Activated CD8-positive, alpha-beta memory T cell treated with anti-CD3 and anti-CD28 coated beads, Interleukin-2, amount 50 U/mL, for 1 hour (primary cell): ENCODE measurements around the gene ELP5.

Source experiments
- DNase-seq: peaks from one replicate; pipeline ENCODE4 v3.0.0-alpha.2; 2020; ENCODE audit errors: extremely low read depth

Gene ELP5

DNA sequence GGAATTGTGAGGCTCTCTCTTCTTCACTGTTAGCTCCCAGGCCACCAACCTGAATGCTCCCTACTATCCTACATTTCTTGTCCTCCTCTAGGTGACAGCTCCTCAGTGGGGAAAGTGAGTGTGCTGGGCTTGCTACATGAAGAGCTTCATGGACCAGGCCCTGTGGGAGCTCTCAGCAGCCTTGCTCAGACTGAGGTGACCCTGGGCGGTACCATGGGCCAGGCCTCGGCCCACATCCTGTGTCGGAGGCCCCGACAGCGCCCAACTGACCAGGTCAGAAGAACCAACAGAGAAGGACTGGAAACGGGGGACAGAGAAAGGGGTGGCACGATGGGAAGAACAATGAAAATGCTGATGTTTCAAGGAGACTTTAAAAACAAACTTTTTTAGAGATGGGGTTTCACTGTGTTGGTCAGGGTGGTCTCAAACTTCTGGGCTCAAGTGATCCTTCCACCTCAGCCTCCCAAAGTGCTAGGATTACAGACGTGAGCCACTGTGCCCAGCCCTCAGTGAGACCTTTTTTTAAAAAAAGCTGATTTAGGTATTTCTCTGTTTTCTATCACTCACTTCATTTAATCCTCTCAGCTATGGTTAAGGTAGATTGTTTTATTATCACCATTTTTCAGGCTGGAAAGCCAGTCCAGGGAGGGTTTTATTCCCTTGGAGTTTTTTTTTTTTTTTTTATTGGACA lies 4.9 kb downstream of the ELP5 start:
- DNase-seq: no peak

GRCh38 chr17:7258731-7259554 lies 6.9 kb downstream of the ELP5 start:
- DNase-seq: no peak

DNA sequence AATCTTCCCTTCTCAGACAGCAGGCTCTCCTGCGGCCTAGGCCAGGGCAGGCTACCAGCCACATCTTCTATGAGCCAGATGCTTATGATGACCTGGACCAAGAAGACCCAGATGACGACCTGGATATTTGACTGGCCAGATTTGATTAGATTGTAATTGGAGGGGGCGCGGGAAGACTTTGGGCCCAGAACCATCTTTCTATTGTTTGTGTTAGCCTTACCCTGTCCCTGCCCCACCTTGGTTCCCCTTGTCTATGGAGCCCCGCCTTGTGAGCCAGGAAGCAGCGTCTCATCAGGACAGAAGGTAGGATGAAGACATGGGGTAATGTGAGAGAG lies 7.5 kb downstream of the ELP5 start:
- DNase-seq: no peak

DNA sequence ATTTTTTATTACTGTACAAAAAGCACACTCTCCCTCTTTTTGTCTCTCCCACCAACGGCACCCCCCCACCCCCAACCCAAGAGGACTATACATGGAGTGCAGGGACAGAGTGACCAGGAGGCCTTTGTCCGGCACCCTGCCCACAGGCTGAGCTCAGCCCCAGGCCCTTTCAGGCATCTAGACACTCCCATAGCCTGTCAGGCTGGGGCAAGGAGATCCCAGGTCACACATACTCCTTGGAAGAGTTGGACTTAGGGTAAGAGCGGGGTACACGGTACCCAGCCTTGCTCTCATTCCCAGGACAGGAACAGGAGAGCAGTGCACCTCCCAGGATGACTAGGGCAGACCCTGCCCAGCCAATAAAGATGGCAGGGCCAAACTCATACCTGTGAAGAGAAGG lies 8.1 kb downstream of the ELP5 start:
- DNase-seq: no peak

DNA sequence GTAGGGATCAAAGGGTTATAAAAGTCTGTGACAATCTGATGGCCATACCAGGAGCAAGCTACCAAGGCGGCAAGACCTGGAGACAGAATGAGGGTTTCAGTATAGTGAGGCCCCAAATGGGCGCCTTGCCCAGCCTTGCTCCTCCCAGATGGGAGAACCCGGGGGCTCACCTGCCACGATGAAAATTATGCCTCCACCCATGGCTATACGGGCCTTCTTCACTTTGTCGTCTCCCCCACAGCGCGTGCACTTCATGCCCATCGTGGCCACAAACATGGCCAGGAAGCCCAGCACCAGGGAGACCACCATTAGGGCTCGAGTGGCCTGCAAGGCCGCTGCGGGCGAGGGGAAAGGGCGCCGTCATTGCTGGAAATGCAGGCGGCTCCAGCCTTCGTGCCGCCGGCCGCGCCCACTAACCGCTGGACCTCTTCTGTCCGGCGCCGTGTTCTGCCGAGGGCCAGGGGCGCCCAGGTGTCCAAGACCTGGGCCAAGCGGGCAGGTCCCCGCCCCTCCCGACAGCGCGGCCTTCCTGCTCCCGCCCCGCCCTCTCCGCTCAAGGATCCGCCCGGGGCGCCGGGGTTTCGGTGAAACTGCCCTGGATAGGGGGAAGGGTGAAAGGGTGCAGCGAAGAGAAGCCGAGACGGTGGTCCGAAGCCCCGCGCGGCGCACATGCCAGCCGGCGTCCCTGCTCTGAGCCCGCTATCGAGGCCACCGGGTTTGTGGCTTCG lies 8.8 kb downstream of the ELP5 start:
- no peak for DNase-seq

- no peak for DNase-seq
Measured at GRCh38 chr17:7261379-7262191, 9.6 kb downstream of the ELP5 start.

DNA sequence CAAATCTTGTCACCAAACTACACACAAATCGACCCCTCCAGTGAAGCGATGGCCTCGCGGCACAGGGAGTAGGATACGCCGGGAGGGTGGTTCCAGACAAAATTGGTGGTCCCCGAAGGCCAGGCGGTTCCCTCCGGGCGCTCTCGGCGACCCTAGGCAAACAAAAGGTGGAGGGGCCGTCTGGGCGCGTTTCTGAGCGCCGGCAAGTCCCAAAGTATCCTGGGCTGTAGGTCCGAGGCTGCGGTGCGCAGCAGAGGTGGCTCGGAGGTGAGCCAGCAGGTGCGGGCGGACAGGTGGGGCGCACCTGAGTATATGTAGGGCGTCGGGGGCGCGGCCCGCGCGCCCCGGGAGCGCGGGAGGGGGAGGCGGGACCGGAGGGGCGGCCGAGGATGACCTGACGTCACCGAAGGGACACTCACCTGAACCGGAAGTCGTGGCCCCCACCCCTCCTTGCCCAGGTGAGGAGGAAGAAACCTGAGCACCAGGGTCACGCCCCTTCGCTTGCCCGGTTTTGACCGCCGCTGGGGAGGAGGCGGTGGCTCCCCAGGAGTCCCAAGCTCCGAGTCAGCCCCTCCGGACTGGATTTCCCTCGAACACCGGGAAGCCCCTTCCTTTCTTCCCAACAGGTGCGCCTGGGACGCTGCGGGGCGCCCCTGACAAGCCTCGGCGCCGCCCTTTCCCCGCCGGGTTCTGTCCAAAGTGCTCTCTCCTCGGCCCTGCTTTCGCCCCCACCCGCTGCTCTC lies 10.3 kb downstream of the ELP5 start, which contains the start of gene CLDN7:
CLDN7 (minus strand) TSS at position 287 of the 743 bp plus-strand sequence. CDS start 435 bp downstream, outside the sequence.
- DNase-seq: no peak

GRCh38 chr17:7262935-7263800 lies 11.2 kb downstream of the ELP5 start:
- DNase-seq: no peak

GRCh38 chr17:7263801-7264078 lies 11.7 kb downstream of the ELP5 start:
- DNase-seq: no peak

GRCh38 chr17:7266784-7267183 lies 14.8 kb downstream of the ELP5 start:
- DNase-seq: no peak

GRCh38 chr17:7279448-7279847 lies 27.4 kb downstream of the ELP5 start:
- no peak for DNase-seq

- DNase-seq: peak; percentile 58
Measured at GRCh38 chr17:7280519-7281073, 28.6 kb downstream of the ELP5 start.

DNA sequence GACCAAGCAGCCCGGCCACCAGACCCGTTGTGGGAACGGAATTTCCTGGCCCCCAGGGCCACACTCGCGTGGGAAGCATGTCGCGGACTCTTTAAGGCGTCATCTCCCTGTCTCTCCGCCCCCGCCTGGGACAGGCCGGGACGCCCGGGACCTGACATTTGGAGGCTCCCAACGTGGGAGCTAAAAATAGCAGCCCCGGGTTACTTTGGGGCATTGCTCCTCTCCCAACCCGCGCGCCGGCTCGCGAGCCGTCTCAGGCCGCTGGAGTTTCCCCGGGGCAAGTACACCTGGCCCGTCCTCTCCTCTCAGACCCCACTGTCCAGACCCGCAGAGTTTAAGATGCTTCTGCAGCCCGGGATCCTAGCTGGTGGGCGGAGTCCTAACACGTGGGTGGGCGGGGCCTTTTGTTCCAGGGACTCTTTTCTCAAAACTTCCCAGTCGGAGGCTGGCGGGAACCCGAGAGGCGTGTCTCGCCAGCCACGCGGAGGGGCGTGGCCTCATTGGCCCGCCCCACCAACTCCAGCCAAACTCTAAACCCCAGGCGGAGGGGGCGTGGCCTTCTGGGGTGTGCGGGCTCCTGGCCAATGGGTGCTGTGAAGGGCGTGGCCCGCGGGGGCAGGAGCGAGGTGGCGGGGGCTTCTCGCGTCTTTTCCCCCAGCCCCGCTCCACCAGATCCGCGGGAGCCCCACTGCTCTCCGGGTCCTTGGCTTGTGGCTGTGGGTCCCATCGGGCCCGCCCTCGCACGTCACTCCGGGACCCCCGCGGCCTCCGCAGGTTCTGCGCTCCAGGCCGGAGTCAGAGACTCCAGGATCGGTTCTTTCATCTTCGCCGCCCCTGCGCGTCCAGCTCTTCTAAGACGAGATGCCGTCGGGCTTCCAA lies 29.3 kb downstream of the ELP5 start, which contains the start of gene SLC2A4:
SLC2A4 (plus strand) TSS at position 645 of the 879 bp plus-strand sequence; CDS start at position 862, 217 bp downstream.
- peak; percentile 51 for DNase-seq

DNA sequence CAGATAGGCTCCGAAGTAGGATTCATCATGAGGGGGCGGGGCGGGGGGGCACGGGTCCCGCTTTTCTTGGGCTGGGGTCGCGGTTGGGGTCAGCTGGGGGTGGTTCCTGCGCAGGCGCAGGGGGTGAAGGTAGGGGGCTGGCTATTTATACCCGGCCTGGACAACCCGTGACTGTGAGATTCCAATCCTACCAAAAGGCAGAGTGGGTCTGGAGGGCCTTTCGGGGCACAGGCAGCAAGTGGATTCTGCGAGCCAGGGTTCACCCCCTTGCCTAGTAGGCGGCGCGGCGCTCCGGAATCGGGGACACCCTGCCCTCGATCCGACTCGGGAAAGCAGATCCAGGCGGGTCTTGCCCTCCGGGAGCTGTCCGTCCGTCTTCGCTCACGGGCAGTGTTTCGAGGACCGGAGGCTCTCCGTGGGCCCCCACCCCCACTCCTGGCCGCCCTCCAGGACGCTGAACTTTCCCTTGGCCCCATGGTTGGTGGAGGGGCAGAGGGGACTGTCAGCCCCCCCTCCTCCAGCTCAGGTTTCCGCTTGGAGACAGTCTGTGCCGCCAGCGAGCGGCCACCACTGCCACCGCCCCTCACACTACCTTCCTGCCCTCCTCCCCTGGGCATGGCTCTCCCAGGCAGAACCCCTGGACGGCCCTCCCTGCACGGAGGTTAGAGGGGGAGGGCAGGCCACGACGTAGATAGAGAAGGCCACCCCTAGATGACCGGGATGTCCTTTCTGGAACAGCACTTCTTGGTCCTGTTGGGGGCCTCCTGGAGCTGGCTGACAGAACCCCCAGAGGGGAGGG lies 30.1 kb downstream of the ELP5 start:
- DNase-seq: no peak

- DNase-seq: no peak
Measured at GRCh38 chr17:7282752-7283321, 30.8 kb downstream of the ELP5 start.

- no peak for DNase-seq
Measured at GRCh38 chr17:7283471-7284216, 31.6 kb downstream of the ELP5 start.

- DNase-seq: no peak
Measured at GRCh38 chr17:7284911-7285310, 32.9 kb downstream of the ELP5 start.
